ENCODE measurements around the gene RDH11.

The RDH11 gene

DNA sequence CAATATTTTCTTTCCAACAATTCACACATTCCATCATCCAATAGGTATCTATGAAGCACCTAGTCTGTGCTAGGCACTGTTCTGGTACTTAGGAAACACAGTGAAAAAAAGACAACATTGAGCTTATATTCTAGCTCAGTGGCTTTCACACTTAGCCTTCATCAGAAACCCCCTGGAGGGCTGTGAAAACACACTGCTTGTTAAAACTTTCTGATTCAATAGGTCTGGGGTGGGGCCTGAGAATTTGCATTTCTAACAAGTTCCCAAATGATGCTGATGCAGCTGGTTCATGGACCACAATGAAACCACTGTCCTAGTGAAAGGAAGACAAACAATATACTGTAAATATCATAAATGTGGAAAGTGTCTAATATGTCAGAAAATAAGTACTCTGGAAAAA is 27.0 kb downstream of the RDH11 start:
- no peaks in the 10 kb centered on the region for H3K9me2 ChIP-seq (replicated peaks; ENCODE audit: insufficient read depth, low read length)
- no peaks in the 10 kb centered on the region for H3K27me3 ChIP-seq (ENCODE audit: low read length)
- peaks cover 98% of the 10 kb centered on the region for H3K79me2 ChIP-seq (ENCODE audit: insufficient read depth, low read length)
- peaks cover 3% of the 10 kb centered on the region; the same call in 1 of the 2 replicates for H4K20me1 ChIP-seq (ENCODE audit: low read depth, low read length)
- TF ChIP-seq, protein P1, sequence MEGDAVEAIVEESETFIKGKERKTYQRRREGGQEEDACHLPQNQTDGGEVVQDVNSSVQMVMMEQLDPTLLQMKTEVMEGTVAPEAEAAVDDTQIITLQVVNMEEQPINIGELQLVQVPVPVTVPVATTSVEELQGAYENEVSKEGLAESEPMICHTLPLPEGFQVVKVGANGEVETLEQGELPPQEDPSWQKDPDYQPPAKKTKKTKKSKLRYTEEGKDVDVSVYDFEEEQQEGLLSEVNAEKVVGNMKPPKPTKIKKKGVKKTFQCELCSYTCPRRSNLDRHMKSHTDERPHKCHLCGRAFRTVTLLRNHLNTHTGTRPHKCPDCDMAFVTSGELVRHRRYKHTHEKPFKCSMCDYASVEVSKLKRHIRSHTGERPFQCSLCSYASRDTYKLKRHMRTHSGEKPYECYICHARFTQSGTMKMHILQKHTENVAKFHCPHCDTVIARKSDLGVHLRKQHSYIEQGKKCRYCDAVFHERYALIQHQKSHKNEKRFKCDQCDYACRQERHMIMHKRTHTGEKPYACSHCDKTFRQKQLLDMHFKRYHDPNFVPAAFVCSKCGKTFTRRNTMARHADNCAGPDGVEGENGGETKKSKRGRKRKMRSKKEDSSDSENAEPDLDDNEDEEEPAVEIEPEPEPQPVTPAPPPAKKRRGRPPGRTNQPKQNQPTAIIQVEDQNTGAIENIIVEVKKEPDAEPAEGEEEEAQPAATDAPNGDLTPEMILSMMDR (IDR thresholded peaks at IDR 0.05; ENCODE audit: insufficient read depth, low read length, poor library complexity, severe bottlenecking): no peak
- no peak for TF ChIP-seq EZH2phosphoT487 (conservative IDR thresholded peaks at IDR 0.05; ENCODE audit: low read length)
- H2AFZ ChIP-seq (ENCODE audit: low read depth, low read length, severe bottlenecking): no peak overlapping the region
- H3K4me3 ChIP-seq (ENCODE audit: insufficient read depth, low read length, poor library complexity, severe bottlenecking): no peak overlapping the region
- H3K9ac ChIP-seq (ENCODE audit: low read length): no peak overlapping the region
- no peaks in the 10 kb centered on the region for H3K36me3 ChIP-seq (ENCODE audit: low read length)
- 0 out of 2 replicates have a peak, but pooled peaks cover 3% of the 10 kb centered on the region for H3F3A ChIP-seq (ENCODE audit: insufficient read depth)
- H3K4me2 ChIP-seq (ENCODE audit: low read depth, low read length, poor library complexity, severe bottlenecking): no peak overlapping the region
- no peaks in the 10 kb centered on the region for H3K9me3 ChIP-seq (ENCODE audit: insufficient read depth, low read length)
- H3K27ac ChIP-seq (ENCODE audit: low read depth, low read length): no peak overlapping the region

- H4K20me1 ChIP-seq (ENCODE audit: low read depth, low read length): no peaks in the 10 kb centered on the region
- no peak overlapping the region for H3K27ac ChIP-seq (ENCODE audit: low read depth, low read length)
- H2AFZ ChIP-seq (ENCODE audit: low read depth, low read length, severe bottlenecking): no peak overlapping the region
- no peaks in the 10 kb centered on the region for H3K36me3 ChIP-seq (ENCODE audit: low read length)
- H3K9me2 ChIP-seq (replicated peaks; ENCODE audit: insufficient read depth, low read length): no peaks in the 10 kb centered on the region
- peak overlapping the region; percentile 3 for H3K4me2 ChIP-seq (ENCODE audit: low read depth, low read length, poor library complexity, severe bottlenecking)
- H3K9me3 ChIP-seq (ENCODE audit: insufficient read depth, low read length): no peaks in the 10 kb centered on the region
- no peak overlapping the region for H3K9ac ChIP-seq (ENCODE audit: low read length)
- H3K27me3 ChIP-seq (ENCODE audit: low read length): no peaks in the 10 kb centered on the region
- peaks cover 95% of the 10 kb centered on the region for H3K79me2 ChIP-seq (ENCODE audit: insufficient read depth, low read length)
- no peak overlapping the region for H3K4me3 ChIP-seq (ENCODE audit: insufficient read depth, low read length, poor library complexity, severe bottlenecking)
- H3F3A ChIP-seq (ENCODE audit: insufficient read depth): 0 out of 2 replicates have a peak, but pooled peaks cover 3% of the 10 kb centered on the region
- TF ChIP-seq, protein P1 (IDR thresholded peaks at IDR 0.05; ENCODE audit: insufficient read depth, low read length, poor library complexity, severe bottlenecking): peak; percentile 53
- no peak for TF ChIP-seq EZH2phosphoT487 (conservative IDR thresholded peaks at IDR 0.05; ENCODE audit: low read length)
These were observed 28.7 kb downstream of the RDH11 start for GRCh38 chr14:67666750-67667449.

- Histone ChIP-seq H3K79me2 (ENCODE audit: insufficient read depth, low read length) (peaks cover 91% of the 10 kb centered on the region), H4K20me1 (ENCODE audit: low read depth, low read length) (no peaks in the 10 kb centered on the region)
These were observed 29.7 kb downstream of the RDH11 start for GRCh38 chr14:67665868-67666267.

More at GRCh38 chr14:67665868-67666267, 29.7 kb downstream of the RDH11 start:
- no peaks in the 10 kb centered on the region for H3K9me3 ChIP-seq (ENCODE audit: insufficient read depth, low read length)
- no peaks in the 10 kb centered on the region for H3K9me2 ChIP-seq (replicated peaks; ENCODE audit: insufficient read depth, low read length)
- H3K36me3 ChIP-seq (ENCODE audit: low read length): no peaks in the 10 kb centered on the region
- 0 out of 2 replicates have a peak, but pooled peaks cover 3% of the 10 kb centered on the region for H3F3A ChIP-seq (ENCODE audit: insufficient read depth)
- no peak overlapping the region for H2AFZ ChIP-seq (ENCODE audit: low read depth, low read length, severe bottlenecking)
- no peak overlapping the region for H3K27ac ChIP-seq (ENCODE audit: low read depth, low read length)
- no peak for TF ChIP-seq EZH2phosphoT487 (conservative IDR thresholded peaks at IDR 0.05; ENCODE audit: low read length)
- TF ChIP-seq, protein P1 (IDR thresholded peaks at IDR 0.05; ENCODE audit: insufficient read depth, low read length, poor library complexity, severe bottlenecking): no peak
- H3K4me2 ChIP-seq (ENCODE audit: low read depth, low read length, poor library complexity, severe bottlenecking): no peak overlapping the region
- H3K27me3 ChIP-seq (ENCODE audit: low read length): no peaks in the 10 kb centered on the region
- no peak overlapping the region for H3K9ac ChIP-seq (ENCODE audit: low read length)
- no peak overlapping the region for H3K4me3 ChIP-seq (ENCODE audit: insufficient read depth, low read length, poor library complexity, severe bottlenecking)
